Fibroblast of skin of left biceps (primary cell): Measurements from ENCODE around the gene C1QTNF1.

Experiments
- DNase-seq, 2 experiments: peaks; one replicate each; pipeline ENCODE4 v3.0.0-alpha.2; 2013; ENCODE audit warnings: low read depth in 2 of 2

C1QTNF1 gene, protein sequence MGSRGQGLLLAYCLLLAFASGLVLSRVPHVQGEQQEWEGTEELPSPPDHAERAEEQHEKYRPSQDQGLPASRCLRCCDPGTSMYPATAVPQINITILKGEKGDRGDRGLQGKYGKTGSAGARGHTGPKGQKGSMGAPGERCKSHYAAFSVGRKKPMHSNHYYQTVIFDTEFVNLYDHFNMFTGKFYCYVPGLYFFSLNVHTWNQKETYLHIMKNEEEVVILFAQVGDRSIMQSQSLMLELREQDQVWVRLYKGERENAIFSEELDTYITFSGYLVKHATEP

DNA sequence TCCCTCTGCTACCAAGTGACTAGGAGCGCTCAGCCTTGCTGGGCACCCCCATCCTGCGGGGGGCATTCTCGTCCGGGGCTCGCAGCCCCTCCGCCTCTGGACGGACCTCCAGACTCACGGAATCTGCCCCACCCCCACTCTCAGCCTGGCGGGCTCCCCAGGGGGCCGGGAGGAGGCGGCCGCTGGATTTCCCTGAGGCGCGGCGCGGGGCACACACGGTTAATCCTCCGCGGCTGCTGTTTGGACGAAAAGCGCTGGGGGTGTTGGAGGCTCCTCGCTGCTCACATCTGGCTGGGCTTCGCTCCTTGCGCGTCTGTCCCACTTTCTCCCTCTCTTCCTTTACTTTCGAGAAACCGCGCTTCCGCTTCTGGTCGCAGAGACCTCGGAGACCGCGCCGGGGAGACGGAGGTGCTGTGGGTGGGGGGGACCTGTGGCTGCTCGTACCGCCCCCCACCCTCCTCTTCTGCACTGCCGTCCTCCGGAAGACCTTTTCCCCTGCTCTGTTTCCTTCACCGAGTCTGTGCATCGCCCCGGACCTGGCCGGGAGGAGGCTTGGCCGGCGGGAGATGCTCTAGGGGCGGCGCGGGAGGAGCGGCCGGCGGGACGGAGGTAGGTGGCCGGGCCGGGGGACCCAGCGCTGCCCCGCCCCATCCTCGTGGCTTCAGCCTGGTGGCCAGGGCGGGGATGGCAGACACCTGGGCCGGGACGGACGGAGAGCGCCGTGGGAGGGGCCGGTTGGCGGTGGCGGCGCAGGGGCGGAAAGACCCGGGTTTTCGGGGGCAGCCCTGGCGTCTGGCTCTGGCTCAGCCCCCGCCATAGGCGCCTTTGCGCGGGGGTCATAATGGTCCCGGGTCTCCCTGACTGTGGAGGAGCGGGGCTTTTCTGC, at the start of gene C1QTNF1:
Gene C1QTNF1 (plus strand): TSS at position 284 of the 886 bp plus-strand sequence. CDS start 19,800 bp downstream, outside the sequence.
- no peak for DNase-seq

DNA sequence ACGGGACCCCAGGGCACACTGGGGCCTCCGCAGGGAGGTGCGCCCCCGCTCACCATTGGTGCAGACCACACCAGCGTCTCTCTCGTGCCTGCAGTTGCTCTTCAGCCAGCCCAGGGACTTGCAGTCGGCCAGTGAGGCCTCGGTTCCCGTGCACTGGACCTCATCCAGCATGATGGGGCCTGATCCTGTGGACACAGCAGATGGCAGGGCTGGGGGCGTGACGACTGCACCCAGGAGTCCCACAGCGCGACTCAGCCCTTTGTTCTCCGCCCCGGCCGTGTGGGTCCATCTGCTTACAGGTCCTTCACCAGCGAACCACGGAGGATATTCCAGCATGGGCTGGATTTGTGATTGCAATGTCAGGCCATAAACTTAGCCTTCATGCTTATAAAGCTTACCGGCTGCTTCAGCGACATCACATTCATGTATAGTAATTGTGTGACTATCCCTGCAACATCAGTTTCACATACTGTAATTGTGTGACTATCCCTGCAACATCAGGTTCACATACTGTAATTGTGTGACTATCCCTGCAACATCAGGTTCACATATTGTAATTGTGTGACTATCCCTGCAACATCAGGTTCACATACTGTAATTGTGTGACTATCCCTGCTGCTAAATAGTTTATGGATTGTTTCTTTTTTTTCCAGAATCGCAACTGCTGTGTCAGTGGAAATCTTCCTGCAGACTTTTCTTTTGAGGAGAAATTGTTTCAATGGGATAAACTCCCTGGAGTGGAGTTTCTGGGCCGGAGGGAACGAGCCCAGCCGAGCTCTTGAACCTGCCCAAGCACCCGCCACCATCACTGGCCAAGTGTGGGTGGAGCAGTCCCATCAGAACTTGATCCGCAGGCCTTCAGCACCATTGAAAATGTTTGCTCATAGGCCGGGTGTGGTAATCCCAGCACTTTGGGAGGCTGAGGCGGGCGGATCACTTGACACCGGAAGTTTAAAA, 49.1 kb upstream of the C1QTNF1 start:
- DNase-seq = peak; percentile 50 to 53

DNA sequence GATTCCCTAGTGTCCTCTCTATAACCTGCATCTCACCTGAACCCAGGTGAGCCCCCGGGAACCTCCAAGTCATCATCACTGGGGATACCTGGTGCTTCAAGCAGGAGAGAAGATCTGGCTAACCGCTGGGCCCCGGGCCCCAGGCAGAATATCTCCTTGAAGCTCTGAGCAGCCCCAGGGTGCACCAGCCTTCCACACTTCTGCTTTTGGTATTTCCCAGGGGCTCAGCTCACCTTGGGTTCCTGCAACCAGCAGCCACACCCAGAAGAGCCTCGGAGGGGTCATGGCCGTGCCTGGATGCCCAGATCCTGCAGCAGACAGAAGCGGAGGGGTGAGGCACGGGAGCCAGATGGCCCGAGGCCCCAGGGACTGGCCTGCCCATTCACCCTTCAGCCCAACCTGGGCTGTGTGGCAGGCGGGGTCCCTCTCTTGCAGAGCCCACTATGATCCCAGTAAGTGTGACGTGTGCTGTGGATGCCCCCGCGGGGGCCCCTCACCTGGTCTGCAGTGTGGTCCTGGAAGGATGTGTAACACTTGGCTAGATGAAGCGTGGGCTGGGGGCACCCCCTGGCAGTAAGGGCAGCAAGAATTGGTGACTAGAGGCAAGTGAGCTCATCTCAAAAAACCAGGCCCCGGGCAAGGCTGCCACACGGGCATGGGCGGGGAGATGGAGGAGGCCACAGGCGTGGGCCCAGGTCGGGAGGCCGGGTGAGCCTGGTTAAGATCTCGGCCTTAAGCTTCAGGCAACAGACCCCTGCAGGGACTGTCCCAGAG, 46.9 kb upstream of the C1QTNF1 start:
- no peak for DNase-seq

DNA sequence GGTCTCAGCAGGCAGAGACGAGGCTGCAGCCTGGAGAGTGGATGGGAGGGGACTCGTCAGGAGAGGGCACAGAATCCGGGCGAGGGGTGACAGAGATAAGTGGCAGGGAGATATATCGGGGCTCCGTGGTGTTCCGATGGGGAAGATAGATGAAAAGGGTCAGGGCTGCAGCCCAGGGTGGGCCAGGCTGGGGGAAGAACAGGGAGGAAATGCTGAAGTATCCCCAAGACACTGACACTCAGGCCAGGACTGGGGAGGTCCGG, 46.4 kb upstream of the C1QTNF1 start:
- DNase-seq = no peak

DNA sequence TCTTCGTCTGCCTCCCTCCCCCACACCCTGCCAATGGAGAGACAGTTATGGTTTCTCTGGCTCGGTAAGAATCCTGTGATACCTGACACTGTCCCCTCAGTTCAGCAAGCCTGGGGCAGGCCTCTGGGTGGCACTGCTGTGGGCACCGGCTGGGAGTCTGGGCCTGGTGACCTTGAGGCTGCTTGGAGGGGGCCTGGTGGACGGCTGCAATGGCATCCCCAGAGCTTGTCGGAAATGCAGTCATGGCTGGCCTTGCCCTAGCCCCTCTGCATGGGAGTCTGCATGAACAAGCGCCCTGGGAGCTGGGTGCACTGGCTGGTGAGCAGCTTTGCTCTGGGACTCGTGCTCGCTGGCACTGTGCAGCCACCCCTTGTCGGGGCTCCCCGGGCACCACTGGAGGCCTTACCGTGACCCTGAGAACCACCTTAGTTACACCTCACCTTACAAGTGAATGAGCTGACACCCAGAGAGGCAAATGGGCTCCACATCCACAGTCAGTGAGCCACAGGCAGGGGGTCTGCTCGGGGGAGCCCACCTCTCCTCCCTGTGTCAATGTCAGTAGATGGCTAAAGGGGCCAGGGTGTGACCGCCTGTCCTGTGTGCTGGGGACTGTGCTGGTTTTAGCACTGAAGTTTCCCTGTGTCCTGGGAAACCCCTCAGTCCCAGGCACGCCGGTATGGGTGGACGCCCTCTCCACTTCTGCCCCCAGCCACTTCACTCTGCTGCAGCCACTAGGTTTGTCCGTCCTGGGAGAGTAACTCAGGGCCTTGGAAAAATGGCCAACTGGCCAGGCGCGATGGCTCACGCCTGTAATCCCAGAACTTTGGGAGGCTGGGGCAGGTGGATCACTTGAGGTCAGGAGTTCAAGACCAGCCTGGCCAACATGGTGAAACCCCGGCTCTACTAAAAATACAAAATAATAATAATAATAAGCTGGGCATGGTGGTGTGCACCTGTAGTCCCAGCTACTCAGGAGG, 45.7 kb upstream of the C1QTNF1 start:
- DNase-seq = no peak

DNA sequence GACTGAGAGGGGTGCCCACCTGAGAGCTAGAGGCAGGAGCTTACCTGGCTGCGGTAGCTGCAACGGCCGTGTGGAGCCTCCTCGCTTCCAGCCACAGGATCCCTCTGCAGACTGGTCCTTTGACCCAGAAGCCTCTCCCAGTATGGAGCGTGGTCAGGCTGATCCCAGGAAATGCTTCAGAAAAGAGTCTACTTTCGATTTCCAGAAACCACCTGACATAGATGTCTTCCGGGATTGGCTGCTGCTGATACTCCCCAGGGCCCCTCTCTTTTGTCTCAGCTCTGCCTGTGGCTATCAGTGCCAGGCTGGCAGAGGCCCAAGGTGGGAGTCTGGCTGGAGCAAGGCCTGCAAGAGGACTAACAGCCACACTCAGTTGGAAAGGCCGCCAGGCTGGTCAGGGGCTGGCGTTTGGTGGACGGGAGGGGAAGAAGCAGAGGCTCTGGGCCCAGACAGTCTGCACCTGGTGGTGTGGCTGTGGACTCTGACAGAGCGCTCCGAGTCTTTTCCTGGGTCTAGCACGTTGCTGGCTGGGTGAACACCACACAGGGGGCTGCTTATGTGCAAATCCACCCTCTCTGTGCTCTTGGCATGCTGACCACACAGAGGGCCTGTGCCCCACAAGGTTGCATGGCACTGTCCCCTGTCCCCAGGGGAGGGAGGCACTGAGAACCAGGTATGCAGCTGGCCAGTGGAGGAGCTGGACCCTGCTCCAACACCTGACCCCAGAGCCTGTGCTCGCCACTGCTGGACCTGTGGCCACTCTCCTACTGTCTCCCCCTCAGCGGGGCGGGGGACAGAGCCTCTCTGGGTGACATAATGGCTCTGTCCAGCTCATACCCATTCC, 44.0 kb upstream of the C1QTNF1 start, which contains the start of gene LGALS3BP:
Gene LGALS3BP (minus strand): TSS at position 144 of the 844 bp plus-strand sequence. CDS start 2,732 bp downstream, outside the sequence.
- peak; percentile 19 to 31 for DNase-seq

DNA sequence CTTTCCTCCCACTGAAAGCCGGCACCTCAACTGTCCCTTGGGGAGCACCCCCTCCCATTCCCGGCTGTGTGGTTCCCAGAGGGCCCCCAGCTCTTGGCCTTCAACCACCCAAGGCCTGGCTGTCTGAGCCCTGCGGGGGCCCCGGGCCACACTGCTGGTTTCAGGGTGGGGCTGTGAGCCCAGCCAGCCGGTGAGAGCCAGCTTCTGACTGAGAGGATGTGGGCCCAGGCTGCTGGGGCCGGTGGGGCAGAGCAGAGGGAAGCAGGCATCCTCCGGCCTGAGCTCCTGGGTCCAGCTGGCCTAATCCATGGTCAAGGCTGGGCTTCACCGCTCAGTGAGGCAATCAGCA, 43.4 kb upstream of the C1QTNF1 start:
- no peak for DNase-seq

DNA sequence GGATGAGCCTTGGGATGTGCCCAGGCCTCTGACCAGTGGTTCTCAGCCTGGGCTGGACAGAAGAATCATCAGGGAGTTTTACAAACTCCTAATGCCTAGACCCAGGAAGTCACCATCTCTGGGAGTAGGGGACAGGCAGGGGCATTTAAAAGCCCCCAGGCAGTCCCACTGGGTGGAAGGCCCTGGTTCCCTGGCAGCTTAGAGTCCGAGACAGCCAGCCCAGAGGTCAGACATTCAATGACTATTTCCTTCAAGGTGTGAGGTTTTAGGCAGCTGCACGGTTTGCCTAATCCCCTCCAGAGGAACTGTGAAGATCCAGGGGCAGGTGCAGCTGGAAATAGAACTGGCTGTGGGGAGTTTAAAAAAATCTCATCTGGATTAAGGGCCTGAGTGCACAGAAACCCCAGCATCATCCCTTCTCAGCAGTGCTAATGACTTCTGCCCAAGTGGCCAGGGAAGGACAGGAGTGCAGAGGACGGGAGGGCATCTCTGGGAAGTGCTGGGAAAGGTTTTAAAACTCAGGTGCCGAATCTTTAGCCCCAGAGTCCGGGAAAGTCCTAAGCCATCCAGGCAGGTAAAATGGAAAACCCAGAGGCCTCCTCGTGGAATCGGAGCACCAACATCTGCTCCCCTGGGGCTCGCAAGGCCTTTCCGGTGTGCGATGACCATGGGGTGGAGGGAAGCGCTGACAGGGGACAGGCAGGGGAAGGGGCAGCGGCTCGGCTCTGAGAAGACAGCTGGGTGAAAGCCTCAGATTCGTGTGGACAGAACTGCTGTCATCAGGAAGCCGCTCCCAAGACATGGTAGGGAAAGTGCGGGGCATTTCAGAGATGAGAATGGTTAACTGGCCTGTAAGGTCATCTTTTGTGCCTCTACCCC, 42.7 kb upstream of the C1QTNF1 start:
- no peak for DNase-seq

DNA sequence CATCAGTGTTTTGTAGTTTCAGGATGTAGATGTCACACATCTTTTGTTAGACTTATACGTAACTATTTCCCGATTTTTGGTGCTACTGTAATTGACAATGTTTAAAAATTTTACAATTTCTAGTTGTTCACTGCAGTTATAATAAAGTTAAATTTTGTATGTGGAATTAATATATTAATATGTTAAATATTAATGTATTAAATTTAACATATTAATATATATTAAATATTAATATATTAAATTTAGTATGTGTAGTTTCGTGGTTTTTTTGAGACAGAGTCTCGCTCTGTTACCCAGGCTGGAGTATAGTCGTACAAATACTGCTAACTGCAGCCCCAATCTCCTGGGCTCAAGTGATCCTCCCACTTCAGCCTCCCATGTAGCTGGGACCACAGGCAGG, 38.6 kb upstream of the C1QTNF1 start:
- no peak for DNase-seq

DNA sequence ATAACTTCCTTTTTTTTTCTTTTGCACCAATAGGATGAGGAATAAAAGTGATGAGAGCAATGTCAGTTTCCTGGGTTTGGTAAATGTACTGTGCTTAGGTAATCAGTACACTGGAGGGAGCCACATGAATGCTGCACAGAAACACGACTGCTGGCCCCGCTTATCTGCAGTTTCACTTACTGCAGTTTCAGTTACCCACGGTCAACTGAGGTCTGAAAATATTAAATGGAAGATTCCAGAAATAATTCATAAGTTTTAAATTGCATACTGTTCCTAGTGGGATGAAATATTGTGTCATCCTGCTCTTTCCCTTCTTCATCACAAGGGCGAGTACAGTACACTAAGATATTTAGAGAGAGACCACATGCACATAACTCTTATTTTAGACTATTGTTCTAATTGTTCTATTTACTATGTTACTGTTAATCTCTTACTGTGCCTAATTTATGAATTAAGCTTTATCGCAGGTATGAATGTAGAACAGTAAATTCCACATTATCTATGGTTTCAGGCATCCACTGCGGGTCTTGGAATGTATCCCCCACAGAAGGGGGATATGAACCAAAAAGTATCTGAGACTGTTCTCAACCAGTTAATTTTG, 37.8 kb upstream of the C1QTNF1 start:
- no peak for DNase-seq

DNA sequence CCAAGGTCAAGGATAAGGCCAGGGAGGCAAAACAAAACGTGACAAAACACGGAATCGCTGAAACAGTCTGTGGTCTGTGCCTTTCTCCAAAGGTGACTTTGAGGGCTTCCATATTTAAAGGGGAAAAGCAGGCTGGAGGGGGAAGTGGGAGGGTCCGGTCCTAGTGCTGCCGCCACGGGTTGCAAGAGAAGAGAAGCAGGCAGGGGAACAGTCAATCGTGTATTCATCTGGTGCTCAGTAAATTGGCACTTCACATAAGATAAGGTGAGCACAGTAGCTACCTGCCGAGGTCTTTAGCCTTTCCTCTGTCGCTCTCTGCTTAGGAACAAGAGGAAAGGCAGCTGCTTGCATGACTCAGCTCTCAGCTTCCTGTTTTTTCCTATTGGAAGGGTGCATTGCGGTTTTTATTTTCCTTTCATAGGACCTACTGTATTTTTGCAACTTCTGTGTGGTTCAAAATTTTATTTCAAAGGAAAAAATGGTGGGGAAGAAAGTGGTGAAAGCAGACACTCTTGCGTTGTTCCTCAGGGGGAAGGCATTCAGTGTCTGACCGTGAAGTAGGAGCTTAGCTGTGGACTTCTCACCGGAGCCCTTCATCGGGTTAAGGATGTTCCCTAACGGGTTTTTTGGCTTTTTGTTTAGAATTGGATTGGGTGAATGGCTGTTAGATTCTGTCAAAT, 37.2 kb upstream of the C1QTNF1 start:
- DNase-seq = no peak

DNA sequence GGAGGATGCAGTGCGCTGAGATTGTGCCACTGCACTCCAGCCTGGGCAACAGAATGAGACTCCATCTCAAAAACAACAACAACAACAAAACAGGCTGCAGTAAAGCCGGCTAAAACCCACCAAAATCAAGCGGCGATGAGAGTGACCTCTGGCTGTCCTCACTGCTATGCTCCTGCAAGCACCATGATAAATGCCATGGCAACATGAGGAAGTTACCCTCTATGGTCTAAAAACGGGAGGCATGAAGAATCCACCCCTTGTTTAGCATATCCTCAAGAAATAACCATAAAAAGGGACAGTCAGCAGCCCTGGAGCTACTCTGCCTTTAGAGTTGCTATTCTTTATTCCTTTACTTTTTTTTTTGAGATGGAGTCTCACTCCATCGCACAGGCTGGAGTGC, 35.8 kb upstream of the C1QTNF1 start:
- no peak for DNase-seq

DNA sequence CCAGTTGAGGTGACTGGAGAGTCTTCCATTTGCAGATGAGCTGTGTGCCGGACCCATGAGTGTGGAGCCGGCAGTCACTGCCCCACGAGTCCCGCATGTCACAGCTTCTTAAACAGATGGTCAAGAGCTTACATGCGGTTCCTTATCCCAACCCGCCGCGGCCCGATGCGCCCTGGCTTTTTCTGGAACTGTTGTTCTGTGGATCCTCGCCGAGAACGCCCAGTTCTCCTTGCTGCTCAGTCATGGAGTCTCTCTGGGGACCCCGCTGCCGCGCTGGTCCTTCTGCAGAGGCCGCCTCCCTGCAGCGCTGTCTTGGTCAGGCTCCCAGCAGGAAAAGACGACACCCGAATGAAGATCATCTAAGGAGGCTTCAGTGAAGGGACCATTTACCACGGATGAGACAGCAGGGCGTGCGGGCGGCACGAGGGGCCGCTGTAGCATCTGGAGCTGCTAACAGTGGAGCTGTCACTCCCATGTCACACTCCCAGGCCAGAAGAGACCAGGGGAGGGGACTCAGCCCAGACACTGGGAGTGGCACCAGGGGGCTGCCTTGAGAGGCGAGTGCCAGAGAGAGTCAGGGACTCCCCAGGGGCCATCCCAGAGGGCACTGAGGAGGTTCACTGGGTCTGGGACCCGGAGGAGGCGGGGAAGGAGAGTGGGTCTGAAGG, 33.5 kb upstream of the C1QTNF1 start:
- DNase-seq = no peak

DNA sequence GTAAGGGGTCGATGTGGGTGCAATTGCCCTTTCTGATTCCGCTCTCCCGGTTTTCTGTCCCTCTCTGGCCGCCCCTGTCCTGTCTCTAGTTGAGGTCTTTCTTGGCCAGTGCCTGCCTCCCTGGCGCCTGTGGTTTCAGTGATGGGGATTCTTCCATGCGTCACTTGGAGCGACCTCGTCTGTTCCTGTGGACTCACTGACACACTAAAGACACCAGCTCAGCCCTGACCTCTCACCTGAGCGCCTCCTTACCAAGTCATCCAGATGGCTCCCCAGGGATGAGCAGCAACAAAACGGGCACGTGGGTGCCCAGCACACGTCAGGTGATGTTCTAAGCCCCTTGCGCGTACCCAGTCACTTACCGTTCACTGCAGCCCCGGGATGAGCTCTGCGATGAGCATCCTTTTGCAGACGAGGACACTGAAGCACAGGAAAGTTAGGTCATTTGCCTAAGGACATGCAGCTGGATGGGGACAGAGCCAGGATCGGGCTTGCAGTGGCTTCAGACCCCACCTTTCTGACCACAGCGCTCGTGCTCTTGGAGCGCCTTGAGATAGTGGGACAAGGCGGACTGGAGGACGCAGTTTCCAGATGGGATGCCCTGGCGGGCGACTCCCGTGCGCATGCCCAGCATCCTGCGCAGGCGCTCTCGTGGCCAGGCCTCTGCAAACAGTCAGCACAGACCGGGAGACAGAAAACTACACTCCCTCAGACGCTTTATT, 32.8 kb upstream of the C1QTNF1 start:
- DNase-seq = no peak

DNA sequence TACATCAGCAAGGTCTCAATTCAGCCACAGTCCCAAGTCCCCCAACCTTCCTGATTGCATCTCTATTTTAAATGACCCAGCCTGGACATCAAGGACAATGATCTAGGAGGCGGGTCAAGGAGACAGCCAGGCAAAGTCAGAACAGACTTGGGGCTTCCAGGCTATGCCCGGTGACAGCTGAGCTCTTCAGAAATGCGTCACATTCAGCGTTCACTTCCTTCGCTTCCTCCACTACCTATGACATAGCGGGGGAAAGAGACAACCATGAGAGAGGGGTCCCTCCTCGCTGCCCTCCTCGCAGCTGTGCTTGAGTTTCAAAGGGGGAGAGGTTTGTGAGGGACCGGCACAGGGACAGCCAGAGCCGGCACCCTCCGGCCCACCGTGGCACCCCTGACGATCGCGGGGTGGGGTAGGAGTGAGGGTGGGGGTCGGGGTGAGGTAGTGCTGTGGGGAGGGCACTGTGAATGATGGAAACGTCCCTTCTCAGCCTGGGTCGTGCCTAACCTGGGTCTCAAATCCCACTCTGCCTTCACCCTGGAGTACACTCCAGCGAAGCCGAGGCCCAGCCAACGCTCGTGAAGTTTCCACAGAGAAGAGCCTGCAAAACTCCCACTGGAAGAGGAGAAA, 31.9 kb upstream of the C1QTNF1 start:
- no peak for DNase-seq
